ENCODE measurements around the gene DRD1.
"Not testable (repeated sequence)": the region's sequence is repeated elsewhere in the genome, so short reads cannot be mapped to it uniquely, and the experiment has no call there.

The DRD1 gene

DNA sequence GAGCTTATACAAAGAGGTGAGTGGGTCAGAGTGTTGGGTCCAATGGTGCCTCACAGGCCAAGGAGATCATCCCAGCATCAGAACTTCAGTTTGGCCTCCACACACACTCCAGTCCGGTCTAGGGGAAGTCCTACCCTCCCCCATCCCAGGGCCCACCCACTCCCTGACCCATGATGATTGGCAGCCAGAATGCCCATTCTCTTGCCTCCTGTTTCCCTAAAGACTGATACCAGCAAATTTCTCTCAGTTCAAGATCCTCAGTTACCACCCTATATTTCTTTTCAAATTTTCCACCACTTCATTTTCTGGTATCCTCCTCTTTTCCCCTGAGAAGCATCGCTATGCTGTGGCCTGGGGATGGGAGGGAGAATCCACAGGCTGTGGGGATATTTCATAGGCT, 21.9 kb downstream of the DRD1 start:
- no peak for DNase-seq

- no peak for DNase-seq
Measured at GRCh38 chr5:175420383-175420782, 23.6 kb downstream of the DRD1 start.

DNA sequence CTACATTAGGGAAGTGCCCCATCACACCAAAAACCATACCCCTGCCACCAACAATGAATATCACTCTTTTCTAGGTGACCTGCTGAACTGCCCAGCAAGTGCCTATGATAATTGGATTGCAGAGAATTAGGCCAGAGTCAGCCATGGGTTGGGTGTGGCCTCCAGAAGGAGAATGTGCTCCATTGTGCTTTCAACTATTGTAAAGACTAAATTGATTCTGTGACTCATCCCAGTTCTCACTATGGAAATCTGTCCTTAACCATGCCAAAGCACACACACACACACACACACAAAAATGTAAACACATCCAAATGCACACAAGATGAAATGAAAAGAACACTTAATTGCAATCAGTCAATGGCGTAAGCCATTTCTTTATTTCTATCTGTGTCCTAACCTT, 25.7 kb downstream of the DRD1 start:
- DNase-seq = no peak

GRCh38 chr5:175417384-175417783, 26.6 kb downstream of the DRD1 start:
- DNase-seq = no peak

- no peak for DNase-seq
Measured at GRCh38 chr5:175415303-175415702, 28.7 kb downstream of the DRD1 start.

DNA sequence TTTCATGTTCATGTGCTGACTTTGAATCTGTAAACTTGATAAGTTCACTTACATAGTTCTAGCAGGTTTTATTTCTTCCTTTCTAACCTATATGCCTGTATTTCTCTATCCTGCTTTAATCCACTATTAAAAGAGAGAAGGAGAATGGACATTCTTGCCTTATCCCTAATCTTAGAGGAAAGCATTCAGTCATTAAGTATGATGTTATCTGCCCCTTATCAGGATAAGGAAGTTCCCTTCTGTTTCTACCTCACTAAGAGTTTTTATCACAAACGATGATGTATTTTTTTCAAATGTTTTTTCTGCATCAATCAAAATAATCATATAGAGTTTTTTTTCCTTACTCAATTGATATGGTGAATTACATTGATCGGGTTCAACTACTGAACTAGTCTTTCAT, 33.1 kb downstream of the DRD1 start:
- DNase-seq = no peak

DNA sequence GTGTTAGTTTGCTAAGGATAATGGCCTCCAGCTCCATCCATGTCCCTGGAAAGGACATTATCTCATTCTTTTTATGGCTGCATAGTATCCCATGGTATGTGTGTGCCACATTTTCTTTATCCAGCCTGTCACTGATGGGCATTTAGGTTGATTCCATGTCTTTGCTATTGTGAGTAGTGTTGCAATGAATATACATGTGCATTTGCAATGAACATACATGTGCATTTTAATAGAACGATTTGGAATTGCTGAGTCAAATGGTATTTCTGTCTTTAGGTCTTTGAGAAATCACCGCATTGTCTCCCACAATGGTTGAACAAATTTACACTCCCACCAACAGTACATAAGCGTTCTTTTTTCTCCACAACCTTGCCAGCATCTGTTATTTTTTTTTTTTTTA, 37.7 kb downstream of the DRD1 start:
- DNase-seq = no peak

DNA sequence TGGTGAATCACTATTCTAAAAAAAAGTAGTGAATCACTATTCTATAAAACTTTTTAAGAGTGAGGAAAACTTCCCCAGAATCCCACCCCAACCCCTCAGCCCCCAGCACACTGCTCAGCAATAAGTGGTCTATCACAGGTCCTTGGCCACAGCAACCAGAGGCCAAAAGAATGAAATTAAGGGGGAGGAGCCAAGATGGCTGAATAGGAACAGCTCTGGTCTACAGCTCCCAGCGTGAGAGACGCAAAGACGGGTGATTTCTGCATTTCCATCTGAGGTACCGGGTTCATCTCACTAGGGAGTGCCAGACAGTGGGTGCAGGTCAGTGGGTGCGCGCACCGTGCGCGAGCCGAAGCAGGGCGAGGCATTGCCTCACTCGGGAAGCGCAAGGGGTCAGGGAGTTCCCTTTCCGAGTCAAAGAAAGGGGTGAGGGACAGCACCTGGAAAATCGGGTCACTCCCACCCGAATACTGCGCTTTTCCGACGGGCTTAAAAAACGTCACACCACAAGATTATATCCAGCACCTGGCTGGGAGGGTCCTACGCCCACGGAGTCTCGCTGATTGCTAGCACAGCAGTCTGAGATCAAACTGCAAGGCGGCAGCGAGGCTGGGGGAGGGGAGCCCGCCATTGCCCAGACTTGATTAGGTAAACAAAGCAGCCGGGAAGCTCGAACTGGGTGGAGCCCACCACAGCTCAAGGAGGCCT, 46.2 kb downstream of the DRD1 start:
- not testable (repeated sequence) for DNase-seq

- DNase-seq = not testable (repeated sequence)
Measured at GRCh38 chr5:175395430-175395829, 48.6 kb downstream of the DRD1 start.

GRCh38 chr5:175394601-175395000, 49.4 kb downstream of the DRD1 start:
- DNase-seq = no peak

DNA sequence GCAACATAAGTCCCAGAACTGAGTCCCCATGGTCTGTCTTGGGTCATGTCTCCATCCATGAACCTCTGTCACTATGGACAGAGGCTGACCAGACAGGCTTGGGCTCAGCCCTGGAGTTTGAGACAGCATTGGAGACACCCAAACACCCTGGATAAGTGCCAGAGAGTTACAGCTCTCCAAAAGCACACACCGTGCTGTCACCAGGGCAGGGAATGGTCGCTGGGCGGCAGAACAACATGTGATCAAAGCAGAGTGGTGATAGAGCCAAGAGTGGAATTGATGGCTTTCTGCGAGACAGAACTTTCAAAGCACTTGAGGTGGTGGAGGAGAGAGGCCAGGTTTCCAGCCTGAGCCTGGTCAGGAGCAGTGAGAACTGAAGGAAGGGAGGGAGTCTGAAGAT, 50.1 kb downstream of the DRD1 start:
- no peak for DNase-seq

- DNase-seq = no peak
Measured at GRCh38 chr5:175392236-175392635, 51.7 kb downstream of the DRD1 start.

DNA sequence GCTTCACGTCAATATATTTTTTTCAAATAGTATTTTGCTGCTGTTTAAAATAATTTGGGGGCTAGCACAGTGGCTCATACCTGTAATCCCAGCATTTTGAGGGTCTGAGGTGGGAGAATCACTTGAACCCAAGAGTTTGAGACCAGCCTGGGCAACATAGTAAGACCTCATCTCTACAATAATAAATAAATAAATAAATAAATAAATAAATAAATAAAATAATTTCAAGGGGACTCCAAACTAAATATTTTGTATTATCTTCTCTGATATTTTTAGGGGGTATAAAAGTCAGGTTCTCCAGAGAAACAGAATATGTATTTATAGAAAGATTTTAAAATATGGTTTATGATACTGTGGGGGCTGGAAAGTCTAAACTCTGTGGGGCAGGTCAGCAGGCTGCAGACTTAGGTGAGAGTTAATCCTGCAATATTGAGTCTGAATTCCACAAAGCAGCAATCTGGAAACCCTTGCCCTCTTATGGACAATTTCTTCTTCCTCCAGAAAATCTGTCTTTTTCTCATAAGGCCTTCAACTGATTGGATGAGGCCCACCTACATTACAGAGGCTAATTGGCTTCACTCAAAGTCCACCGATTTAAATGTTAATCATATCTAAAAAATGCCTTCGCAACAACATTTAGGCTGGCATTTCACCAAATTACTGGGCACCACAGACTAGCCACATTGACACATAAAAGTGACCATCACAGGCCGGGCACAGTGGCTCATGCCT, 53.5 kb downstream of the DRD1 start:
- no peak for DNase-seq
